CD4-positive, alpha-beta memory T cell (primary cell): Measurements from ENCODE around the gene CPA1. TPM values are rescaled to one million over a fixed set of nuclear protein-coding genes. Genes with fewer than 3 reads are reported as not detected.

Experiments used
- CTCF ChIA-PET: fragments of 350-600 bp; sonication (Branson Sonifier 250); formaldehyde crosslinking; loops from one replicate; lab custom pipeline; 2021; ENCODE audit warnings: inconsistent platforms; ENCODE audit not compliant: partially characterized antibody; lab: Charles Lee
- POLR2A ChIA-PET: fragments of 350-600 bp; sonication (Branson Sonifier 250); formaldehyde crosslinking; loops from one replicate; lab custom pipeline; 2021; ENCODE audit not compliant: partially characterized antibody; lab: Charles Lee
- DNase-seq, 5 donors: peaks; one replicate each; pipeline versions ENCODE4 v3.0.0 to v3.0.0-alpha.2; 2020 to 2022; ENCODE audit warnings: mixed read lengths in 1 of 5
- H3K27ac ChIP-seq: one replicate; pipeline ENCODE4 v1.7.0; 2013; ENCODE audit warnings: low read depth, low read length
- H3K27me3 ChIP-seq: 2 replicates; pipeline ENCODE4 v1.7.0; 2013; ENCODE audit warnings: mild to moderate bottlenecking, low read length, moderate library complexity; ENCODE audit not compliant: insufficient read depth
- H3K36me3 ChIP-seq: 2 replicates; pipeline ENCODE4 v1.7.0; 2013; ENCODE audit warnings: mild to moderate bottlenecking, low read length, moderate library complexity; ENCODE audit not compliant: insufficient read depth
- H3K4me1 ChIP-seq: 2 replicates; pipeline ENCODE4 v1.7.0; 2013; ENCODE audit warnings: mild to moderate bottlenecking, low read length, moderate library complexity; ENCODE audit not compliant: insufficient read depth
- H3K4me3 ChIP-seq, 2 donors: one replicate each; pipeline ENCODE4 v1.7.0; 2013; ENCODE audit warnings: low read length in 2 of 2, mild to moderate bottlenecking in 1 of 2
- H3K9me3 ChIP-seq, 2 donors: one replicate each; pipeline ENCODE4 v1.7.0; 2013; ENCODE audit warnings: low read length in 2 of 2, control low read depth in 1 of 2; ENCODE audit not compliant: control insufficient read depth in 1 of 2
- H3K27ac Mint-ChIP-seq, 7 donors: one replicate each; pipeline ENCODE4 v1.8.0; 2020 to 2021; ENCODE audit warnings: mixed read lengths in 7 of 7, mild to moderate bottlenecking in 6 of 7, inconsistent platforms in 3 of 7, moderate library complexity in 3 of 7
- H3K27me3 Mint-ChIP-seq, 2 donors: one replicate each; pipeline ENCODE4 v1.8.0; 2020 to 2021; ENCODE audit warnings: mixed read lengths in 2 of 2
- H3K36me3 Mint-ChIP-seq, 2 donors: one replicate each; pipeline ENCODE4 v1.8.0; 2020 to 2021; ENCODE audit warnings: mixed read lengths in 2 of 2, inconsistent platforms in 1 of 2, mild to moderate bottlenecking in 1 of 2
- H3K4me1 Mint-ChIP-seq, 4 donors: one replicate each; pipeline ENCODE4 v1.8.0; 2020 to 2021; ENCODE audit warnings: mixed read lengths in 4 of 4, mild to moderate bottlenecking in 1 of 4
- H3K4me3 Mint-ChIP-seq, 8 donors: one replicate each; pipeline ENCODE4 v1.8.0; 2020 to 2021; ENCODE audit warnings: mixed read lengths in 8 of 8, mild to moderate bottlenecking in 7 of 8, moderate library complexity in 6 of 8, inconsistent platforms in 3 of 8
- H3K9me3 Mint-ChIP-seq, 8 donors: one replicate each; pipeline ENCODE4 v1.8.0; 2020 to 2021; ENCODE audit warnings: mixed read lengths in 8 of 8, mild to moderate bottlenecking in 5 of 8, inconsistent platforms in 3 of 8, moderate library complexity in 1 of 8
- intact Hi-C: fragments of 100-400 bp; cut with micrococcal nuclease; formaldehyde crosslinking; loops from one replicate; pipeline ENCODE4 v1.15.1; 2023
- polyA plus RNA-seq, 2 donors: library from polyadenylated mRNA; unstranded; fragments of 300-500 nt; fragmentation: Illumina TruSeq; gene quantifications; one replicate each; pipeline ENCODE4 v1.2.3, GENCODE V29; 2021
- total RNA-seq, 2 experiments: library from RNA; stranded (reverse); gene quantifications; one replicate each; pipeline ENCODE4 v1.2.3, GENCODE V29; 2021

CPA1 gene
- total and polyA plus RNA-seq, 4 experiments from 2014 or later: not detected

DNA sequence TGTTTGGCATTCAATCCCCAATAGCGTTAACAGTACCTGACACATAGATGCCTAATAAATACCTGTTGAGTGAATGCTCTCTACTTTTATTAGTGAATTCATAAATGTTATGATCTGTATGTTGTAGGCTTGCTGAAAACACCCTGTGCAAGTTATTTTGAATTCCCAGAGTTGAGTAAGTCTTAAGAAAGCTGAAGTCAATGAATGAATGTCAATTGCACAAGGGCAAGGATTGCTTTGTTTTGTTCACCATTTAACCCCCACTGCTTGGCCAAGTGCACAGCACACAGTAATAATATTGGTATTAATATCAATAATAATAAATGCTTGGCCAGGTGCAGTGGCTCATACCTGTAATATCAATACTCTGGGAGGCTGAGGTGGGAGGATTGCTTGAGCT lies 10.2 kb downstream of the CPA1 start:
- peaks cover 13% of the 10 kb centered on the region for H3K4me1 ChIP-seq
- CTCF ChIA-PET: no interaction called here
- peaks cover 11 to 18% (median 13%) of the 10 kb centered on the region in 4 donors for H3K4me1 Mint-ChIP-seq
- H3K27me3 ChIP-seq: no peaks in the 10 kb centered on the region
- no peak overlapping the region for H3K4me3 ChIP-seq
- DNase-seq: no peak
- H3K36me3 Mint-ChIP-seq: no peaks in the 10 kb centered on the region
- H3K27me3 Mint-ChIP-seq: peaks cover 0 to 3% of the 10 kb centered on the region in 2 donors
- POLR2A ChIA-PET: no interaction called here
- intact Hi-C loops: no loop called here
- peaks cover 0 to 2% (median 0%) of the 10 kb centered on the region in 8 donors for H3K9me3 Mint-ChIP-seq
- H3K9me3 ChIP-seq: no peaks in the 10 kb centered on the region
- no peak overlapping the region for H3K27ac ChIP-seq
- H3K27ac Mint-ChIP-seq: no peak overlapping the region
- no peaks in the 10 kb centered on the region for H3K36me3 ChIP-seq
- H3K4me3 Mint-ChIP-seq: no peak overlapping the region

- no peaks in the 10 kb centered on the region for H3K27me3 Mint-ChIP-seq
- H3K9me3 ChIP-seq: no peaks in the 10 kb centered on the region
- H3K4me1 Mint-ChIP-seq: peaks cover 11 to 18% (median 13%) of the 10 kb centered on the region in 4 donors
- no peak overlapping the region for H3K4me3 ChIP-seq
- peaks cover 0 to 2% (median 0%) of the 10 kb centered on the region in 8 donors for H3K9me3 Mint-ChIP-seq
- no peak overlapping the region for H3K27ac ChIP-seq
- no peak for DNase-seq
- H3K4me1 ChIP-seq: peaks cover 13% of the 10 kb centered on the region
- intact Hi-C loops: no loop called here
- H3K27ac Mint-ChIP-seq: no peak overlapping the region
- no peak overlapping the region for H3K4me3 Mint-ChIP-seq
- CTCF ChIA-PET: no interaction called here
- POLR2A ChIA-PET: no interaction called here
- H3K36me3 Mint-ChIP-seq: peaks cover 0 to 5% of the 10 kb centered on the region in 2 donors
- H3K36me3 ChIP-seq: no peaks in the 10 kb centered on the region
- H3K27me3 ChIP-seq: no peaks in the 10 kb centered on the region
These were observed 12.8 kb downstream of the CPA1 start for GRCh38 chr7:130393101-130393561.

DNA sequence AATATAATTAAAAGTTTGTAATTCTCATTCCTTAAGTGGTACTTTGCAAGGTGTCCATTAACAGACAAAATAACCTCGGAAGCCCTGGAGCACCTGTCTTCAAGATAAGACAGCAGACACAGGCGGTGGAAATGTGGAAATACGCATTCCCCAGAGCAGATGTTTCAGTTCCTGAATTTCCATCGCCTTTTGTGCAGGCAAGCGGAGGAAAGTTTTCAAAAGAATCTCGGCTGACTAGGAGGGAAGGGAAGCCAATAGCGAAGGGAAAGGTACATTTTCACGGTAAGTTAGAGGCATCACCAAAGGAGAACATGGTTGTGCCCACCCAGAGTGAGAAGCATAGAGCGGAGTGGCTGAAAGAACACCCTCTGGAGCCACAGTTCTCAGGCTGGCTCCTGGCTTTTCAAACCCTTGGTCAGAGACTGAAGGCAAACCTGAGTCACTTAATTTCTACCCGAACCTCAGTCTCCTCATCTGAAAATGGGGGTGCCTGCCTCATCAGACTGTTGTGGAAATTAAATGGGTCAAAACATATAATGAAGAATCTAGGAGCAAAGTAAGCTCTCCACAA lies 13.6 kb downstream of the CPA1 start:
- peaks cover 11 to 18% (median 13%) of the 10 kb centered on the region in 4 donors for H3K4me1 Mint-ChIP-seq
- H3K9me3 ChIP-seq: no peaks in the 10 kb centered on the region
- no peak overlapping the region for H3K27ac ChIP-seq
- peak overlapping the region in 7 of 8 donors; percentile 29 to 76 (median 68) for H3K4me3 Mint-ChIP-seq
- peaks cover 3 to 13% of the 10 kb centered on the region in 2 donors for H3K36me3 Mint-ChIP-seq
- H3K9me3 Mint-ChIP-seq: no peaks in the 10 kb centered on the region
- H3K27ac Mint-ChIP-seq: peak overlapping the region in 6 of 7 donors; percentile 3 to 85 (median 66)
- CTCF ChIA-PET: interaction anchor here (0.6 to 1.3 kb wide), 5 partner anchors 16 to 364 kb away, joined by 3 read pairs; partner anchors contain the start of gene TMEM209
- peaks cover 13% of the 10 kb centered on the region for H3K4me1 ChIP-seq
- H3K4me3 ChIP-seq: no peak overlapping the region
- DNase-seq: no peak
- POLR2A ChIA-PET: interaction anchor here (1.0 to 1.3 kb wide), 3 partner anchors 10 to 189 kb away, joined by 3 to 7 read pairs (median 3); partner anchors contain the start of gene TMEM209
- H3K27me3 ChIP-seq: no peaks in the 10 kb centered on the region
- no peaks in the 10 kb centered on the region for H3K27me3 Mint-ChIP-seq
- intact Hi-C loops: no loop called here
- H3K36me3 ChIP-seq: no peaks in the 10 kb centered on the region

DNA sequence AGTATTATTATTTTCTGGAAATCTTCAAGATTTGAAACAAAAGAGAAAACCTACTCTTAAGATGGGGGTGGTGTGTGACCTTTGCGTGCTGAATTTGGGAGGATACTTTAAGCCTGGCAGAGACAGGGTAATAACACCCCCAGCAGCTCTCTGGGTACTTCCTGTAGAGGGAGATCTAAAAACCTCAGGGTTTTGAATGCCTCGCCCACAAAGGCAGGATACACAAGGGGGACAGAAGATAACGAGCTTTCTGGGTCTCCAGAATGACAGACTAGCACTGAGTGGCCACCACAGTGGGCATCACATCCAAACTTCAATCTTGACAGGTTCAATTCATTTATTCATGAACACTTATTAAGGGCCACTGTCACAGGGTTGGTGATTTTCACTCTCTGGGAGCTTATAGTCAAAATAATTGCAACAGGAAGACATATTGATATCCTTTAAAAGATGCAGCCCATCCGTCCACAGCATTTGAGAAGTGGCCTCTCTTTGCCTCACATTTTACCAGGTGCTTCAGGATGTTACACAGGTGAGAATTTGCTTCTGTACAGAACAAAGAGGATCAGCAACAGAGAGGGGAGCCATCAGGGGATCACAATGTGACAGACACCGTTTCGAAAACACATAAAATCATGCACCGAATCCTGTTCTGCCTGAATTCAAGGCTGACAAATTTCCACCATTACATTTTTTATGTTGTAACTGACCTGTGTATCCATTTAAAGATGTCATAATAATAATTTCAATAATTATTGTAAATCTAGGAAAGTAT lies 14.3 kb downstream of the CPA1 start:
- H3K4me1 Mint-ChIP-seq: peaks cover 11 to 18% (median 13%) of the 10 kb centered on the region in 4 donors
- POLR2A ChIA-PET: interaction anchor here (1.0 to 1.3 kb wide), 3 partner anchors 10 to 190 kb away, joined by 3 to 7 read pairs (median 3); partner anchors contain the start of gene TMEM209
- peak overlapping the region in 7 of 8 donors; percentile 29 to 76 (median 68) for H3K4me3 Mint-ChIP-seq
- CTCF ChIA-PET: interaction anchor here (0.6 to 1.3 kb wide), 6 partner anchors 17 to 364 kb away, joined by 3 read pairs; partner anchors contain the start of gene TMEM209
- Histone ChIP-seq H3K27me3 (no peaks in the 10 kb centered on the region), H3K9me3 (no peaks in the 10 kb centered on the region), H3K4me3 (no peak overlapping the region), H3K36me3 (no peaks in the 10 kb centered on the region), H3K27ac (no peak overlapping the region), H3K4me1 (peaks cover 13% of the 10 kb centered on the region)
- DNase-seq: peak in 4 of 5 donors; percentile 11 to 43 (median 32)
- no peaks in the 10 kb centered on the region for H3K9me3 Mint-ChIP-seq
- H3K36me3 Mint-ChIP-seq: peaks cover 3 to 19% of the 10 kb centered on the region in 2 donors
- peak overlapping the region; percentile 3 to 85 (median 53) for H3K27ac Mint-ChIP-seq
- intact Hi-C loops: no loop called here
- no peaks in the 10 kb centered on the region for H3K27me3 Mint-ChIP-seq

GRCh38 chr7:130395421-130395820 lies 15.1 kb downstream of the CPA1 start:
- Mint-ChIP-seq H3K4me3 (no peak overlapping the region), H3K4me1 (peaks cover 11 to 18% (median 13%) of the 10 kb centered on the region in 4 donors), H3K27ac (peak overlapping the region in 1 of 7 donors; percentile 32), H3K27me3 (no peaks in the 10 kb centered on the region), H3K9me3 (no peaks in the 10 kb centered on the region), H3K36me3 (peaks cover 3 to 27% of the 10 kb centered on the region in 2 donors)
- no peak for DNase-seq
- Histone ChIP-seq H3K4me1 (peaks cover 13% of the 10 kb centered on the region), H3K36me3 (no peaks in the 10 kb centered on the region), H3K4me3 (no peak overlapping the region), H3K27ac (no peak overlapping the region), H3K27me3 (no peaks in the 10 kb centered on the region), H3K9me3 (no peaks in the 10 kb centered on the region)
- CTCF ChIA-PET: no interaction called here
- intact Hi-C loops: no loop called here
- POLR2A ChIA-PET: no interaction called here

- DNase-seq: no peak
- H3K27me3 Mint-ChIP-seq: no peaks in the 10 kb centered on the region
- H3K9me3 Mint-ChIP-seq: no peaks in the 10 kb centered on the region
- no peaks in the 10 kb centered on the region for H3K9me3 ChIP-seq
- H3K4me3 Mint-ChIP-seq: no peak overlapping the region
- H3K27ac Mint-ChIP-seq: peak overlapping the region in 1 of 7 donors; percentile 3
- peaks cover 11 to 18% (median 13%) of the 10 kb centered on the region in 4 donors for H3K4me1 Mint-ChIP-seq
- peaks cover 3 to 34% of the 10 kb centered on the region in 2 donors for H3K36me3 Mint-ChIP-seq
- intact Hi-C loops: no loop called here
- no peaks in the 10 kb centered on the region for H3K27me3 ChIP-seq
- H3K36me3 ChIP-seq: no peaks in the 10 kb centered on the region
- CTCF ChIA-PET: no interaction called here
- no peak overlapping the region for H3K27ac ChIP-seq
- POLR2A ChIA-PET: interaction anchor here (0.5 kb wide), 1 partner anchor 57 kb away, joined by 3 read pairs; no protein-coding TSS in a partner anchor
- peaks cover 13% of the 10 kb centered on the region for H3K4me1 ChIP-seq
- no peak overlapping the region for H3K4me3 ChIP-seq
These were observed 15.8 kb downstream of the CPA1 start for GRCh38 chr7:130396109-130396508.
